Gastrocnemius medialis (tissue), 4 donors: ENCODE data around the gene PTGR2. TPM values are rescaled to one million over a fixed set of nuclear protein-coding genes. Genes with fewer than 3 reads are reported as not detected.
"Not testable (repeated sequence)": the region's sequence is repeated elsewhere in the genome, so short reads cannot be mapped to it uniquely, and the experiment has no call there.

Experiments used
- ATAC-seq, 2 donors: fragments of 150-250 bp; one replicate each; pipeline ENCODE4 v1.9.1; 2016
- DNase-seq, 2 donors: peaks; one replicate each; pipeline ENCODE4 v3.0.0-alpha.2; 2019
- H3K27ac ChIP-seq, 4 donors: fragments of 200-600 bp; sonication (generic); 1 replicate in 1 of 4; 2 replicates in 3 of 4; pipeline ENCODE4 v1.5.1; 2016 to 2018; ENCODE audit warnings: mild to moderate bottlenecking in 2 of 4, moderate library complexity in 1 of 4
- H3K27me3 ChIP-seq, 3 donors: fragments of 200-600 bp; sonication (generic) in 2 of 3; 1 replicate in 1 of 3; 2 replicates in 2 of 3; pipeline versions ENCODE4 v1.5.1 to v1.6.0; 2016 to 2019; ENCODE audit warnings: mild to moderate bottlenecking in 1 of 3, moderate library complexity in 1 of 3
- H3K36me3 ChIP-seq, 2 donors: fragments of 200-600 bp; sonication (generic) in 1 of 2; one replicate each; pipeline ENCODE4 v1.5.1; 2017 to 2018
- H3K4me1 ChIP-seq, 2 donors: fragments of 200-600 bp; sonication (generic) in 1 of 2; one replicate each; pipeline ENCODE4 v1.5.1; 2016 to 2017; ENCODE audit warnings: mild to moderate bottlenecking in 2 of 2
- H3K4me3 ChIP-seq, 4 donors: fragments of 200-600 bp; sonication (generic) in 3 of 4; 1 replicate in 1 of 4; 2 replicates in 3 of 4; pipeline ENCODE4 v1.5.1; 2016 to 2019; ENCODE audit warnings: mild to moderate bottlenecking in 2 of 4
- H3K9me3 ChIP-seq, 3 donors: fragments of 200-600 bp; sonication (generic) in 2 of 3; 1 replicate in 1 of 3; 2 replicates in 2 of 3; pipeline ENCODE4 v1.5.1; 2016 to 2019
- POLR2A ChIP-seq, 2 donors: fragments of 450-650 bp; IDR thresholded peaks; one replicate each; pipeline ENCODE4 v1.6.1; 2017; ENCODE audit warnings: antibody characterized with exemption in 2 of 2, mild to moderate bottlenecking in 2 of 2, moderate library complexity in 2 of 2
- in situ Hi-C, 4 donors: fragments of 200-750 bp; cut with MboI; loops; one replicate each; pipeline versions ENCODE4 v1.15.0 to v1.8.0; 2017; ENCODE audit warnings: low sequenced_read_pairs in 4 of 4
- intact Hi-C: fragments of 100-400 bp; cut with DNase I; formaldehyde crosslinking; loops from one replicate; pipeline ENCODE4 v1.15.1; 2023; ENCODE audit warnings: low total_unique reads
- total RNA-seq, 4 donors: library from RNA; depleted of rRNA; stranded (reverse); fragments of >200 nt; gene quantifications; one replicate each; pipeline versions ENCODE4 v1.1.0 to v1.2.3, GENCODE V29; 2016
- TF ChIP-seq, protein P1 (sequence below), 5 experiments: fragments of 450-650 bp in 3 of 5; fragments of 200-600 bp in 2 of 5; sonication (generic) in 2 of 5; IDR thresholded peaks in 4 of 5; conservative IDR thresholded peaks in 1 of 5; 1 replicate in 4 of 5; 2 replicates in 1 of 5; pipeline ENCODE4 v1.5.1; 2016 to 2019; ENCODE audit warnings: antibody characterized with exemption in 5 of 5, mild to moderate bottlenecking in 3 of 5, moderate library complexity in 3 of 5

The PTGR2 gene
- total RNA-seq, 4 donors from 2014 or later = 5.6 to 15.7 (median 9.9) TPM

DNA sequence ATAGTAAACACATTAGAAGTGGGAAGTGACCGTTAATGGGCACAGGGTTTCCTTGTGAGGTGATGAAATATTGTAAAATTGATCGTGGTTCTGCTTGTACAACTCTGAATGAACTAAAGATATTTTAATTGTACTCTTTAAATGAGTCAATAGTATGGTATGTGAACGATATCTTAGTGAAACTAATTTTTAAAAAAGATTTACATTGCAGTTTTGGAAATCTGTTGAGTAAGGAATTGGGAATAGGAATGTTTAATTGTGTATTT, 36.8 kb downstream of the PTGR2 start:
- in situ Hi-C loops = no loop called here
- Histone ChIP-seq H3K9me3 (no peaks in the 10 kb centered on the region), H3K27ac (peak overlapping the region in 1 of 4 donors; percentile 84)

DNA sequence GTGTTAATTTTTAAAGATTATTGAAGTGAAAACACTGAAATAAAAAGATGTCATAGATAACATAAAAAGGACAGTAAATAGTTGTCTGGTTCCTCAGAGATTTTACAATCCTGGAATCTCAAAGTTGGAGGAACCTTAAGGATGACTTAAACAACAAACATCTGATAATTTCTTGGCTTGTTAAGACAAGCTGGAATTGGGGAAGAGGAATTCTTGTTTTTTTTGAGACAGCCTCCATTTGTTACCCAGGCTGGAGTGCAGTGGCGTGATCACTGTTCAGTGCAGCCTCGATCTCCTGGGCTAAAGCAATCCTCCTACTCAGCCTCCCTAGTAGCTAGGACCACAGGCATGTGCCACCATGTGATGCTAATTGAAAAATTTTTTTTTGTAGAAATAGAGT, 37.3 kb downstream of the PTGR2 start:
- TF ChIP-seq, protein P1, sequence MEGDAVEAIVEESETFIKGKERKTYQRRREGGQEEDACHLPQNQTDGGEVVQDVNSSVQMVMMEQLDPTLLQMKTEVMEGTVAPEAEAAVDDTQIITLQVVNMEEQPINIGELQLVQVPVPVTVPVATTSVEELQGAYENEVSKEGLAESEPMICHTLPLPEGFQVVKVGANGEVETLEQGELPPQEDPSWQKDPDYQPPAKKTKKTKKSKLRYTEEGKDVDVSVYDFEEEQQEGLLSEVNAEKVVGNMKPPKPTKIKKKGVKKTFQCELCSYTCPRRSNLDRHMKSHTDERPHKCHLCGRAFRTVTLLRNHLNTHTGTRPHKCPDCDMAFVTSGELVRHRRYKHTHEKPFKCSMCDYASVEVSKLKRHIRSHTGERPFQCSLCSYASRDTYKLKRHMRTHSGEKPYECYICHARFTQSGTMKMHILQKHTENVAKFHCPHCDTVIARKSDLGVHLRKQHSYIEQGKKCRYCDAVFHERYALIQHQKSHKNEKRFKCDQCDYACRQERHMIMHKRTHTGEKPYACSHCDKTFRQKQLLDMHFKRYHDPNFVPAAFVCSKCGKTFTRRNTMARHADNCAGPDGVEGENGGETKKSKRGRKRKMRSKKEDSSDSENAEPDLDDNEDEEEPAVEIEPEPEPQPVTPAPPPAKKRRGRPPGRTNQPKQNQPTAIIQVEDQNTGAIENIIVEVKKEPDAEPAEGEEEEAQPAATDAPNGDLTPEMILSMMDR (IDR thresholded peaks at IDR 0.05 in 4 of 5, conservative IDR thresholded peaks at IDR 0.05 in 1 of 5) = no peak
- TF ChIP-seq POLR2A (IDR thresholded peaks at IDR 0.05) = no peak
- DNase-seq (no peak), ATAC-seq (no peak)
- H3K27ac ChIP-seq = no peak overlapping the region
- intact Hi-C loops = loop anchor here (5.0 kb wide), 2 partner anchors 128 to 162 kb away; partner anchors contain the start of genes BBOF1 and ENTPD5
- no peaks in the 10 kb centered on the region for H3K9me3 ChIP-seq
- H3K27me3 ChIP-seq = no peaks in the 10 kb centered on the region
- peaks cover 0 to 10% of the 10 kb centered on the region in 2 donors for H3K36me3 ChIP-seq
- in situ Hi-C loops = no loop called here
- no peak overlapping the region for H3K4me3 ChIP-seq
- H3K4me1 ChIP-seq = peaks cover 30 to 31% of the 10 kb centered on the region in 2 donors

More for the DNA sequence above, 36.8 kb downstream of the PTGR2 start:
- no peak for ATAC-seq
- Histone ChIP-seq H3K27me3 (no peaks in the 10 kb centered on the region), H3K4me1 (peaks cover 30 to 31% of the 10 kb centered on the region in 2 donors), H3K36me3 (peaks cover 0 to 4% of the 10 kb centered on the region in 2 donors), H3K4me3 (peak overlapping the region in 1 of 4 donors; percentile 82)
- TF ChIP-seq, protein P1 (IDR thresholded peaks at IDR 0.05 in 4 of 5, conservative IDR thresholded peaks at IDR 0.05 in 1 of 5) = no peak
- TF ChIP-seq POLR2A (IDR thresholded peaks at IDR 0.05) = no peak
- intact Hi-C loops = loop anchor here (5.0 kb wide), 2 partner anchors 129 to 161 kb away; partner anchors contain the start of genes BBOF1 and ENTPD5
- DNase-seq = no peak

DNA sequence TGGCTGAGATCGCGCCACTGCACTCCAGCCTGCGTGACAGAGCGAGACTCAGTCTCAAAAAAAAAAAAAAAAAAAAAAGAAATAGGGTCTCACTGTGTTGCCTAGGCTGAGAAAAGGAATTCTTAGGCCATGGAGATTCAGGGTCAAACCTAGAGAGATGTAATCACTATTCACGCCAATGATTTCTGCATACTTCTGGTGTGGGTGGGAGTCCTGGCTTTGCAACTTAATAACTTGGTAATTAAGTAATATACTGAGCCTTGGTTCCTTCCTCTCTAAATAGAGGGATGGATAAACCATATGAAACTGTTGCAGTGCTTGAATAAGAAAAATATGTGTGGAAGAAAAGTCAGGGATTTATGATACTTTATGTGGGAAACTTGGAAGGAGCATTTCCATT, 37.7 kb downstream of the PTGR2 start:
- Histone ChIP-seq H3K9me3 (no peaks in the 10 kb centered on the region), H3K36me3 (peaks cover 0 to 14% of the 10 kb centered on the region in 2 donors), H3K4me3 (no peak overlapping the region), H3K27me3 (no peaks in the 10 kb centered on the region), H3K27ac (no peak overlapping the region), H3K4me1 (peaks cover 30 to 31% of the 10 kb centered on the region in 2 donors)
- no peak for TF ChIP-seq POLR2A (IDR thresholded peaks at IDR 0.05)
- TF ChIP-seq, protein P1 (IDR thresholded peaks at IDR 0.05 in 4 of 5, conservative IDR thresholded peaks at IDR 0.05 in 1 of 5) = no peak
- intact Hi-C loops (loop anchor here (5.0 kb wide), 2 partner anchors 128 to 162 kb away; partner anchors contain the start of genes BBOF1 and ENTPD5), in situ Hi-C loops (no loop called here)
- DNase-seq (no peak), ATAC-seq (no peak)

DNA sequence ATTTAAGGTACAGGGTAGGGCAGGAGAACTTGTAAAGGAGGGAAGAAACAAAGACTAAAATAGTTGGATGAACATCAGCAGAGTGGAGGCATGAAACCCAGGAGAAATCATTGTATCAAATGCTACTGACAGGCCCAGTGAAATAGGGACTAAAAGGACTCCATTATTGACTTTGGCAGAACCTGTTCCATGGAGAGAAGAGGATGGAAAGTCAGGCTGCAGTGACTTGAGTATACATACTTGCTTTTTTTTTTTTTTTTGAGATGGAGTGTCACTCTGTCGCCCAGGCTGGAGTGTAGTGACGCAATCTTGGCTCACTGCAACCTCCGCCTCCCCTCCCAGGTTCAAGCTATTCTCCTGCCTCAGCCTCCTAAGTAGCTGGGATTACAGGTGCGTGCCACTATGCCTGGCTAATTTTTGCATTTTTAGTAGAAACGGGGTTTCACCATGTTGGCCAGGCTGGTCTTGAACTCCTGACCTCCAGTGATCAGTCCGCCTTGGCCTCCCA, 42.6 kb downstream of the PTGR2 start:
- intact Hi-C loops, in situ Hi-C loops, H3K4me3 ChIP-seq, ATAC-seq, DNase-seq, H3K27ac ChIP-seq, H3K27me3 ChIP-seq, H3K9me3 ChIP-seq, H3K4me1 ChIP-seq: not testable (repeated sequence)
- peaks cover 0 to 58% of the 10 kb centered on the region in 2 donors for H3K36me3 ChIP-seq

DNA sequence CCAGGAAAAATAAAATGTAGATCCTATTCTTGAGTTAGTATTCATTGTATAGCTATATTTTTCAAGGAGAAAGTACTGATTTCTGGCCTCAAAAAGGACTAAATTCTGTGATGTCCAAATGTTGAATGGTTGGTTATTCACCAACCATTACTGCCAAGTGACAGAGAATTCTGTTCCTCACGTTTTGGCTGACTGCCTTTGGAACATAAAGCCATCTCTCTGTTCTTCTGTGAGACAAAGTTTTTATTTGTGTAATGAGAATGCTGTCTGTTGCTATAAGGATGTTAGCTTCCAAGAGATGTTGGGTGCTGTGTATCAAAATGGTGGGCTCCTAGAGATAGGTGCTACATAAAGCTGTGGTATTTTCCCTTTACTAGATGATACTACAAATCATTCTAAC, 44.3 kb downstream of the PTGR2 start:
- intact Hi-C loops (no loop called here), in situ Hi-C loops (no loop called here)
- peaks cover 0 to 15% of the 10 kb centered on the region in 2 donors for H3K4me1 ChIP-seq
- no peak overlapping the region for H3K27ac ChIP-seq
- no peaks in the 10 kb centered on the region for H3K9me3 ChIP-seq
- peaks cover 0 to 61% of the 10 kb centered on the region in 2 donors for H3K36me3 ChIP-seq
- TF ChIP-seq, protein P1 (IDR thresholded peaks at IDR 0.05 in 4 of 5, conservative IDR thresholded peaks at IDR 0.05 in 1 of 5) = no peak
- TF ChIP-seq POLR2A (IDR thresholded peaks at IDR 0.05) = no peak
- no peak overlapping the region for H3K4me3 ChIP-seq
- H3K27me3 ChIP-seq = no peaks in the 10 kb centered on the region
- no peak for ATAC-seq
- no peak for DNase-seq
